Liver (tissue), 9 donors: ENCODE measurements around the gene DYNC1H1. TPM values are rescaled to one million over a fixed set of nuclear protein-coding genes. Genes with fewer than 3 reads are reported as not detected.

Source experiments
- DNase-seq: peaks from one replicate; pipeline ENCODE4 v3.0.0-alpha.2; 2017; ENCODE audit warnings: low spot score
- H3K27ac ChIP-seq, 2 donors: one replicate each; pipeline ENCODE4 v1.7.0; 2013; ENCODE audit warnings: inconsistent platforms in 2 of 2, low read length in 2 of 2, control low read depth in 1 of 2, low read depth in 1 of 2, mild to moderate bottlenecking in 1 of 2
- H3K27me3 ChIP-seq, 4 donors: one replicate each; pipeline versions ENCODE4 v1.6.1 to v1.7.0; 2013; ENCODE audit warnings: low read length in 3 of 4, inconsistent platforms in 1 of 4, mild to moderate bottlenecking in 1 of 4, moderate library complexity in 1 of 4; ENCODE audit not compliant: control insufficient read depth in 4 of 4, insufficient read depth in 4 of 4
- H3K36me3 ChIP-seq, 4 donors: one replicate each; pipeline versions ENCODE4 v1.6.1 to v1.7.0; 2013; ENCODE audit warnings: low read length in 3 of 4, mild to moderate bottlenecking in 3 of 4, low read depth in 1 of 4, moderate library complexity in 1 of 4; ENCODE audit not compliant: control insufficient read depth in 4 of 4, insufficient read depth in 3 of 4
- H3K4me1 ChIP-seq, 4 donors: one replicate each; pipeline versions ENCODE4 v1.6.1 to v1.7.0; 2013; ENCODE audit warnings: low read length in 3 of 4, mild to moderate bottlenecking in 3 of 4, moderate library complexity in 1 of 4; ENCODE audit not compliant: control insufficient read depth in 4 of 4, insufficient read depth in 4 of 4
- H3K4me3 ChIP-seq, 3 donors: one replicate each; pipeline versions ENCODE4 v1.6.1 to v1.7.0; 2013; ENCODE audit warnings: low read length in 3 of 3, control low read depth in 1 of 3, low read depth in 1 of 3, mild to moderate bottlenecking in 1 of 3
- H3K9ac ChIP-seq, 2 donors: one replicate each; pipeline ENCODE4 v1.7.0; 2013; ENCODE audit warnings: low read length in 2 of 2, mild to moderate bottlenecking in 2 of 2, moderate library complexity in 2 of 2, control low read depth in 1 of 2, low read depth in 1 of 2
- H3K9me3 ChIP-seq, 4 donors: one replicate each; pipeline versions ENCODE4 v1.6.1 to v1.7.0; 2013; ENCODE audit warnings: low read length in 3 of 4; ENCODE audit not compliant: control insufficient read depth in 4 of 4
- ATF3 ChIP-seq: IDR thresholded peaks from 2 replicates; pipeline ENCODE4 v1.6.1; 2016; ENCODE audit warnings: antibody characterized with exemption
- CTCF ChIP-seq: fragments of 150-350 bp; IDR thresholded peaks from 2 replicates; pipeline ENCODE4 v1.5.1; 2017; ENCODE audit warnings: improper control_type of control experiment, low read depth, low read length; ENCODE audit not compliant: missing input control
- EGR1 ChIP-seq, 2 donors: IDR thresholded peaks; 2 replicates each; pipeline ENCODE4 v1.6.1; 2016 to 2018; ENCODE audit warnings: antibody characterized with exemption in 2 of 2, low read depth in 2 of 2
- FOXA2 ChIP-seq: IDR thresholded peaks from 2 replicates; pipeline ENCODE4 v1.6.1; 2016; ENCODE audit warnings: antibody characterized with exemption
- GABPA ChIP-seq, 2 donors: IDR thresholded peaks in 1 of 2; conservative IDR thresholded peaks in 1 of 2; 2 replicates each; pipeline ENCODE4 v1.6.1; 2016; ENCODE audit warnings: antibody characterized with exemption in 2 of 2, mild to moderate bottlenecking in 1 of 2, moderate library complexity in 1 of 2
- HNF4A ChIP-seq, 2 donors: conservative IDR thresholded peaks; 2 replicates each; pipeline ENCODE4 v1.6.1; 2016; ENCODE audit warnings: antibody characterized with exemption in 2 of 2, mild to moderate bottlenecking in 2 of 2
- MAX ChIP-seq: IDR thresholded peaks from 2 replicates; pipeline ENCODE4 v1.6.1; 2016; ENCODE audit warnings: antibody characterized with exemption
- RAD21 ChIP-seq, 2 donors: IDR thresholded peaks; 2 replicates each; pipeline ENCODE4 v1.6.1; 2016; ENCODE audit warnings: antibody characterized with exemption in 2 of 2, mild to moderate bottlenecking in 2 of 2
- REST ChIP-seq: IDR thresholded peaks from 2 replicates; pipeline ENCODE4 v1.6.1; 2016; ENCODE audit warnings: antibody characterized with exemption, mild to moderate bottlenecking
- RXRA ChIP-seq, 2 donors: IDR thresholded peaks; 2 replicates each; pipeline ENCODE4 v1.6.1; 2017 to 2018; ENCODE audit warnings: antibody characterized with exemption in 2 of 2, mild to moderate bottlenecking in 1 of 2
- SP1 ChIP-seq: IDR thresholded peaks from 2 replicates; pipeline ENCODE4 v1.6.1; 2018; ENCODE audit warnings: antibody characterized with exemption, mild to moderate bottlenecking
- YY1 ChIP-seq: IDR thresholded peaks from 2 replicates; pipeline ENCODE4 v1.6.1; 2016; ENCODE audit warnings: antibody characterized with exemption, mild to moderate bottlenecking
- whole genome bisulfite sequencing: extraction: QIAGEN DNeasy Blood & Tissue Kit; methylation state at CpG from one replicate; pipeline ENCODE4 v1.1.7; 2013; 5-methylcytosine and 5-hydroxymethylcytosine counted together
- polyA plus RNA-seq, 2 donors: library from polyadenylated mRNA; stranded (reverse) in 1 of 2; unstranded in 1 of 2; fragments of 200-250 nt in 1 of 2; fragments of >200 nt in 1 of 2; fragmentation: Nextera tagmentation in 1 of 2; extraction: Ambion mirVana in 1 of 2; gene quantifications; one replicate each; pipeline versions ENCODE4 v1.2.1 to v1.2.3, GENCODE V29; 2013 to 2015
- total RNA-seq, 2 donors: library from RNA; depleted of rRNA; stranded (reverse); fragments of >200 nt; gene quantifications; one replicate each; pipeline ENCODE4 v1.2.3, GENCODE V29; 2014
- donor health status: healthy.
- donor health status: healthy.
- donor health status: healthy.
- donor health status: healthy.
- donor health status: healthy.

DYNC1H1 gene
- total and polyA plus RNA-seq, 4 donors = 50.3 to 201 (median 82.6) TPM

- DNase-seq = no peak
- H3K36me3 ChIP-seq = peaks cover 12 to 87% (median 75%) of the 10 kb centered on the region in 4 donors
- TF ChIP-seq RAD21 (IDR thresholded peaks at IDR 0.05) = no peak
- no peak for TF ChIP-seq SP1
- TF ChIP-seq YY1 = no peak
- TF ChIP-seq MAX = no peak
- no peak for TF ChIP-seq CTCF
- no peak for TF ChIP-seq REST
- TF ChIP-seq FOXA2 = no peak
- TF ChIP-seq HNF4A (conservative IDR thresholded peaks at IDR 0.05) = no peak
- no peak for TF ChIP-seq GABPA (IDR thresholded peaks at IDR 0.05 in 1 of 2, conservative IDR thresholded peaks at IDR 0.05 in 1 of 2)
- TF ChIP-seq ATF3 = no peak
- no peak for TF ChIP-seq EGR1 (IDR thresholded peaks at IDR 0.05; ENCODE audit: low read depth in 2 of 2)
- TF ChIP-seq RXRA (IDR thresholded peaks at IDR 0.05) = no peak
- WGBS = 81% methylated on average over 5 of the region's 5 CpGs
- no peaks in the 10 kb centered on the region for H3K27me3 ChIP-seq
- H3K4me1 ChIP-seq = no peaks in the 10 kb centered on the region
- H3K27ac ChIP-seq = no peak overlapping the region
- no peaks in the 10 kb centered on the region for H3K9me3 ChIP-seq
- no peak overlapping the region for H3K9ac ChIP-seq
- H3K4me3 ChIP-seq = no peak overlapping the region
These were observed 27.0 kb downstream of the DYNC1H1 start for GRCh38 chr14:101991352-101991751.

- Histone ChIP-seq H3K27ac (no peak overlapping the region), H3K4me1 (no peaks in the 10 kb centered on the region)
- WGBS = 88% methylated on average over 7 of the region's 7 CpGs
These were observed 28.3 kb downstream of the DYNC1H1 start for GRCh38 chr14:101992708-101993107.

More at GRCh38 chr14:101992708-101993107, 28.3 kb downstream of the DYNC1H1 start:
- no peaks in the 10 kb centered on the region for H3K9me3 ChIP-seq
- DNase-seq = no peak
- H3K4me3 ChIP-seq = no peak overlapping the region
- H3K36me3 ChIP-seq = peaks cover 10 to 87% (median 74%) of the 10 kb centered on the region in 4 donors
- TF ChIP-seq RAD21 (IDR thresholded peaks at IDR 0.05) (no peak), MAX (no peak), REST (no peak)
- no peak overlapping the region for H3K9ac ChIP-seq
- no peaks in the 10 kb centered on the region for H3K27me3 ChIP-seq
